GM18498 (cell line): ENCODE data around the gene ARHGAP22.
A peak's percentile ranks its signal among the peaks of the same experiment; 100 is the strongest.
"Not testable (repeated sequence)": the region's sequence is repeated elsewhere in the genome, so short reads cannot be mapped to it uniquely, and the experiment has no call there.

Source experiments
- ATAC-seq: cut with Tn5 transposase; IDR thresholded peaks from one replicate; pipeline ENCODE4 v1.9.1; 2021; ENCODE audit warnings: mild to moderate bottlenecking, moderate library complexity; ENCODE audit not compliant: unreplicated experiment

ARHGAP22 gene

GRCh38 chr10:48604991-48605508 is at the start of gene ARHGAP22:
Gene ARHGAP22 (minus strand): TSS chr10:48605073. CDS start chr10:48604796, 277 bp downstream.
- ATAC-seq, result no peak

DNA sequence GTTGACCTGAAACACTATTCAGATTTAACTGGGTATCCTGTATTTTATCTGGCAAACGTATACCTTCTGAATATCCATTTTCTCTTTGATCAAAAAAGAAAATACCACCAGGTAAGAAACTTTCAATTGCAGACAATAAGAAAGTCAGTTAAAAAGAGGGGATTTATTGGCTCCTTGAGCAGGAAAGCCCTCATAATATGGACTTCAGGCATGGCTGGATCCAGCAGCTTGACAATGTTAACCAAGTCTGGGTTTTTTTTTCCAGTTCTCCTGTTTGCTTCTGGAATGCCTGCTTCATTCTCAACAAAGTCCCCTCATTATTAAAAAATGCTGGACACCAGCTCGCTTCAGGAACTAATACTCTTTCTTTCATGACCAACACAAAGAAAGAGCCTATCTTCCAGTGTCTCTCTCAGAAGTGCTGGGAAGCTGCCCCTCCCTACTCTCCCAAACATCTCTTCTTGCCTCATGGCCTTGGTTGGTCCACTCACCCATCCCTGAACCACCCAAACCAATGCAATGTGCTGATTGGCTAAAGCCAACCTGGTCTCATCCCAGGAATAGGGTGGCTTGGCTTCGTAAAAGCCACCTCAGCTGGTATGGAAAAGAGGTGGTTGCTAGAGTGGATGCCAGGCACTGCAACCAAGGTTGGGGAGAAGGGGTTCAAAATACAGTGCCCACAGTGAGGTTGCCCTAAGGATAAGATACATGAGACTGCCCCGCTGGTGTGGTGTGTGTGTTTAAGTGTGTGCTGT is 49.2 kb upstream of the ARHGAP22 start:
- no peak for ATAC-seq

- no peak for ATAC-seq
Measured at GRCh38 chr10:48653347-48653746, 48.5 kb upstream of the ARHGAP22 start.

GRCh38 chr10:48652344-48652743 is 47.5 kb upstream of the ARHGAP22 start:
- no peak for ATAC-seq

- ATAC-seq, result no peak
Measured at GRCh38 chr10:48651839-48652238, 47.0 kb upstream of the ARHGAP22 start.

DNA sequence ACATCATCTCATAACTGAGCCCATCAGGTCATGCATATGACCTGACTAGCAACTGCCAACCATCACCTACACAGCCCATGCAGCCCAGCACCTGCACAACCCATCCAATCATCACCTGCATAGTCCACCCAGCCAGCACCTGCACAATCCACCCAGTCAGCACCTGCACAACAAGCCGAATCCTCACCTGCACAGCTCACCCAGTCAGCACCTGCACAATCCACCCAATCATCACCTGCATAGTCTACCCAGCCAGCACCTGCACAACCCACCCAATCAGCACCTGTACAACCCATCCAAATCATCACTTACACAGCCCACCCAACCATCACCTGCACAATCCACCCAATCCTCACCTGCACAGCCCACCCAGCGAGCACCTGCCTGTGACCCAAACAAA is 46.4 kb upstream of the ARHGAP22 start:
- no peak for ATAC-seq

GRCh38 chr10:48649349-48649944 is 44.6 kb upstream of the ARHGAP22 start:
- no peak for ATAC-seq

DNA sequence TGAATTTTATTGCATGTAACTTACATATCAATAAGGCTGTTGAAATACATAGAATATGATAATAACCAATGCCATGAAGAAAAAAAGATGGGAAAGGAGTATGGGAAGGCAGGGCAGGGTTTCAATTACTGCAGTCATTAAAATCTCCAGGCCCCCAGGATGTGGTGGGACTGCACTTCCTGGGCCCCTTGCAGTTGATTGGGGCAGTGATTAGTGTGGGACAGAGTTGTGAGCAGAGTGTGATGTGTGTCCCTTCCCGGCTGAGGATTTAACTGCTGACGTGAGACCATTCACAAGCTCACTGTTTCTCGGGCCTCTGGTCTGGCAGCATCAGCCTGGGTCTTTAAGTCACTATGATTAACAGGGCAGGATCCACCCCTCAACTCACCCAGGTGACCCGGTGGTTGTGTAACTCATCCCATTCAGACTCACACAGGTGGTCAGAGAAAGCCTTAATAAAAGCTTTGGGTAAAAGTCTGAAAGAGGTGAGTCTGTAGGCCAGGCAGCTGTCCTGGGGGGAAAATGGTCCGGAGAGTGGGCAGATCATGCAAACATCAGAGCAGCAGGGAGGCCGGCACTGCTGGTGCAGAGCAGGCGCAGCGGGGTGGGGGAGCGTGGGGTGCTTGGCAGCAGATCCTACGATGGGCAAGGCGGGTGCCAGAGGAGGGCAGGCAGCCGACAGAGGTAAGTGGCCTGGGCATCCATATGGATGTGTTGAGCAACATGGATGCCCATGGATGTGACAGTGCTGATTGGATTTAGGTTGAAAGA is 43.5 kb upstream of the ARHGAP22 start:
- no peak for ATAC-seq

DNA sequence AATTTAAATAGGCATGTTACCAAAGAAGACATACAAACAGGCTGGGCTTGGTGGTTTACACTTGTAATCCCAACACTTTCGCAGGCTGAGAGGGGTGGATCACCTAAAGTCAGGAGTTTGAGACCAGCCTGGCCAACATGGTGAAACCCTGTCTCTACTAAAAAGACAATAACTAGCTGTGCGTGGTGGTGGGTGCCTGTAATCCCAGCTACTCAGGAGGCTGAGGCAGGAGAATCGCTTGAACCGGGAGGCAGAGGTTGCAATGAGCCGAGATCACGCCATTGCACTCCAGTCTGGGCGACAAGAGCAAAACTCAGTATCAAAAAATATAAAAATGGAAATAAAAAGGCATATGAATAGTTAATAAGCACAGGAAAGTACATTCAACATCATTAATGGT is 42.2 kb upstream of the ARHGAP22 start:
- not testable (repeated sequence) for ATAC-seq

GRCh38 chr10:48645600-48645999 is 40.7 kb upstream of the ARHGAP22 start:
- no peak for ATAC-seq

DNA sequence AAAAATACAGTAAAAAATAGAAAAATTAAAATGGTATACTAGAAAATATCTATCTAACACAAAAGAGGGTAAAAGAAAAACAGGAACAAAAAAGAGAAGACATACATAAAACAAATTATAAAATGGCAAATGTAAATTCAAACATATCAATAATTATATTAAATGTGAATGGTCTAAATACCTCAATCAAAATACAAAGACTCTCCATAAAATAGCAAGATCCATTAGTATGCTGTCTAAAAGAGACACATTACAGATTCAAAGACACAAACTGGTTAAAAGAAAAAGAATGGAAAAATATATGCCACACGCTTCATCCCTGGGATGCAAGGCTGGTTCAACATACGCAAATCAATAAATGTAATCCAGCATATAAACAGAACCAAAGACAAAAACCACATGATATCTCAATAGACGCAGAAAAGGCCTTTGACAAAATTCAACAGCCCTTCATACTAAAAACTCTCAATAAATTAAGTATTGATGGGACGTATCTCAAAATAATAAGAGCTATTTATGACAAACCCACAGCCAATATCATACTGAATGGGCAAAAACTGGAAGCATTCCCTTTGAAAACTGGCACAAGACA is 36.3 kb upstream of the ARHGAP22 start:
- ATAC-seq, result not testable (repeated sequence)

GRCh38 chr10:48640326-48640725 is 35.5 kb upstream of the ARHGAP22 start:
- no peak for ATAC-seq

GRCh38 chr10:48639632-48640031 is 34.8 kb upstream of the ARHGAP22 start:
- peak; percentile 15 for ATAC-seq

DNA sequence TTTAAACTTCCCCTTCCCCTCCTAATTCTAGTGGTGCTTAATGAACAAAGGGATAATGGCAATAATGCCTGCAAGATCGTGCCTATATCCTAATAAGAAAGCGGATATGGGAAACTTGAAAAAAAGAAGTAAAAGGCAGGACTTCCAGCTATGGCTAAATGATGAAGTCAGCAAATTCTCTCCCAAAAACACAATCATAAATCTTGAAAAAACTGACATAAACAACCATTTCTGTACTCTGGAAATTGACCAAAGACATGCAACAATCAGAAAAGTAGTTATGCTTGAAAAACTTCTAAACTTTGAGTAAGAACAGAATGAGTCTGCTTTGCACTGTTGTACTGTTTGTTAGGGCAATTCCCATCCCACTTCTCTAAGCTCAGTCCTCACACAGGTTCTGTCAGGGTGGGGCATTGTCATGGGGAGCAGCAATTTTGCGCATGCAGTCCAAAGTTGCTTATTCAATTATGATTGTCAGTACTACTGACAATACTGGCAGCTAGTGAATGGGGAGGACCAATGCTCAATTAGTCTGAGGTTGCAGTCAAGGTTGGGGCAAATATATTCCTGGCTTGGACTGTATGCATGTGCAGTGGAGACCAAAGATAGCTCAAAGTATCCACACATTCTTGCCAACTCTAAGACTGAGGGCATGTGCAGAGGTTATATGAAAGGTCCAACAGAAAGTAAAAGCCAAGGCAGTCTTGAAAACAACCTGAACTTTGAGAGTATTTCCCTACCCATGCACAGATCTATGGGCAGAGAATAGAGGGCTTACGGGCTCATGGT is 34.1 kb upstream of the ARHGAP22 start:
- peak; percentile 37 for ATAC-seq

- no peak for ATAC-seq
Measured at GRCh38 chr10:48638158-48638557, 33.3 kb upstream of the ARHGAP22 start.

GRCh38 chr10:48636901-48637300 is 32.0 kb upstream of the ARHGAP22 start:
- ATAC-seq, result no peak

DNA sequence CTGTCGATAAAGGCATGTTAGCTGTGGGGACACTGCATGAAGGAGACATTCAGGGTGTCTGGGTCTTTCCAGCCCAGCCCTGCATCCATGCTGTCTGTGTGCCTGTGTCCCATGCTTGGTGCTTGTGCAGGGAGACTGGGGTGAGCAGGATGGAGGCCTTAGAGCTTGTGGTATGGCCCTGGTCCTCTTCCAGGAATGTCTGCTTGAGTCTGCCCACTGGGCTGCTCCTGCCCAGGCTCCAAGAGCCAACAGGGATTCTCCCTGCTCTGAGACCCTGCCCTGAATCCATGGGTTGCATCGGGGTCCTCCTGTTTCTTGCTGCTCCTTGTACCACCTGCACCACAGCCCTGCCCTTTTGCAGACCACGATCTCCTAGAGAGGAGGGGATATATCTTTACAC is 31.4 kb upstream of the ARHGAP22 start:
- ATAC-seq, result no peak

DNA sequence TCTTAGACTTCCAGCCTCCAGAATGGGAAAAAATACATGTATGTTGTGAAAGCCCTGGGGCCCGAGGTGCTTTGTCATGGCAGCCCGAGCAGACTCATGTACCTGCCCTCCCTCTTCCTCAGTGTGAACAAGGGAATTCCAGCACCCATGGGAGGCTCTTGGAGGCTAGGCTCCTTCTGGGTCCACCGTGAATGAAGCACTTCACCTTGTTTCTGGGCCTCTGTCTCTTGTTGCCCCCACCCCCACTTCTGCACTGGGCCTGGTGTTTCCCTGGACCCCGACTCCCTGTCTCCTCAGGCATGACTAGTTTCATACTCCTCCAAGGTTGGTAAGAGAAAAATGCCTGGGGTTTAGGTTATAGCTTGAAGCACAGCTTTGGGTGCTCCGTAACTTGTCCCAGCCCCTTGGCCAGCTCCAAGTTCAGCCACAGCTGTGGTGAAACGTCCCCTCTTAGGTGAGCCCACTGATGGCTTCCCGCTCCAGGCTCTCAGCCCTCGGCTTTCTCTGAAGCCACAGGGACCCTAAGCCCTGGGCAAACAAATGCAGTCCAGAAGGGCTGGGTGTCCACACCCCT is 30.2 kb upstream of the ARHGAP22 start:
- no peak for ATAC-seq

- ATAC-seq, result peak; percentile 97
Measured at GRCh38 chr10:48634198-48634983, 29.5 kb upstream of the ARHGAP22 start.
